HG02970 (cell line): Measurements from ENCODE around the gene PTPRCAP.
"Not testable (repeated sequence)": the region's sequence is repeated elsewhere in the genome, so short reads cannot be mapped to it uniquely, and the experiment has no call there.

ENCODE experiments used
- ATAC-seq: cut with Tn5 transposase; IDR thresholded peaks from one replicate; pipeline ENCODE4 v1.9.1; 2021; ENCODE audit warnings: mild to moderate bottlenecking, moderate library complexity, moderate number of reproducible peaks; ENCODE audit not compliant: unreplicated experiment, low FRiP score

The PTPRCAP gene

DNA sequence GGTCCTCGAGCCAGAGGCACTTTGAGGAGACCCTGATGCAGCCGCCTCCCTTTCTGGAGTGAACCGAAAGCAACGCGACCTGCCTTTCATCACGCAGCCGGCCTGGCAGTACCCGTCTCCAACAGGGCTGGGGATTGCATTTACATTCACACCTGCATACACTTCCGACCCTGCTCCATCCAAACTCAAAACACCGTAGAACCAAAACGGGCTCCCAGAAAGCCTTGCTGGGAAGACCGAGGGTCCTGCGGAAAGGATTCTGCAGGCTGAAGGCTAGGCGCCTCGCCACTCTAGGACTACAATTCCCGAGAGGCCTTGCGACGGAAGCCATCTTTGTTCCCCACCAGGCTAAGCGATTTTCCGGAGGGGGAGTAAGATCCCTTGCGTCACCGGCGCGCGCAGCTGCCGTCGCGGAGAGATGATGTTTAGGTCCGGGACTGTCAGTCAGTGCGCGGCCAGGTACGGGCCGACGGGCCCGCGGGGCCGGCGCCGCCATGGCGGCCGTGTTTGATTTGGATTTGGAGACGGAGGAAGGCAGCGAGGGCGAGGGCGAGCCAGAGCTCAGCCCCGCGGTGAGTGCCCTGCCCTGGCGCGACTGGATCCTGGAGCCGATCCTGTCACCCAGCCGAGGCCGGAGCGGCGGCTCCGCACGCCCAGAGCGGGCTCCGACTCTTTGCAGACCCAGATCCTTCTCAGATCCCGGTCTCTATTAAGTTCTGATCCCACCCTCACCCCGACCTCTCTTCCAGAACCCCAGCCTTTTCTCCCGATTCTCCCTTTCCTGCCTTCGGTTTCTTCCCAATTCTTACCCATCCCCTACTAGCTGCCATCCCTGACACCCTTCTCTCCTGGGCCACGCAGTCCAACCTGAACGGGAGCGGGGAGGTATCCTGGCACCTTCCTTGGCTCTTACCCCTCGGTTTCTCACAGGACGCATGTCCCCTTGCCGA is 9.2 kb downstream of the PTPRCAP start, which contains the start of gene RPS6KB2:
Gene RPS6KB2 (plus strand): TSS at position 443 of the 950 bp plus-strand sequence. CDS start 52 bp downstream, at position 495.
- ATAC-seq = peak; percentile 90

DNA sequence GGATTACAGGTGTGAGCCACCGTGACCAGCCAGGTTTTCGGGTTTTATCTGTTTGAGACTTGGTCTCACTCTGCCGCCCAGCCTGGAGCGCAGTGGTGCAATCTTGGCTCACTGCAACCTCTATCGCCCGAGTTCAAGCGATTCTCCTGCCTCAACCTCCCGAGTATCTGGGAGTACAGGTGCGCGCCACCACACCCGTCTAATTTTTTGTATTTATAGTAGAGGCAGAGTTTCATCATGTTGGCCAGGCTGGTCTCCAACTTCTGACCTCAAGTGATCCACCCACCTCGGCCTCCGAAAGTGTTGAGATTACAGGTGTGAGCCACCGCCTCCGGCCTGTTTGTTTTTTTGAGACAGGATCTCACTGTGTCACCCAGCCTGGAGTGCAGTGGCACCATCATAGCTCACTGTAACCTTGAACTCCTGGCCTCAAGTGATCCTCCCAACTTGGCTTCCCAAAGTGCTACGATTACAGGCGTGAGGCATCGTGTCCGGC is 10.1 kb downstream of the PTPRCAP start:
- ATAC-seq = not testable (repeated sequence)

DNA sequence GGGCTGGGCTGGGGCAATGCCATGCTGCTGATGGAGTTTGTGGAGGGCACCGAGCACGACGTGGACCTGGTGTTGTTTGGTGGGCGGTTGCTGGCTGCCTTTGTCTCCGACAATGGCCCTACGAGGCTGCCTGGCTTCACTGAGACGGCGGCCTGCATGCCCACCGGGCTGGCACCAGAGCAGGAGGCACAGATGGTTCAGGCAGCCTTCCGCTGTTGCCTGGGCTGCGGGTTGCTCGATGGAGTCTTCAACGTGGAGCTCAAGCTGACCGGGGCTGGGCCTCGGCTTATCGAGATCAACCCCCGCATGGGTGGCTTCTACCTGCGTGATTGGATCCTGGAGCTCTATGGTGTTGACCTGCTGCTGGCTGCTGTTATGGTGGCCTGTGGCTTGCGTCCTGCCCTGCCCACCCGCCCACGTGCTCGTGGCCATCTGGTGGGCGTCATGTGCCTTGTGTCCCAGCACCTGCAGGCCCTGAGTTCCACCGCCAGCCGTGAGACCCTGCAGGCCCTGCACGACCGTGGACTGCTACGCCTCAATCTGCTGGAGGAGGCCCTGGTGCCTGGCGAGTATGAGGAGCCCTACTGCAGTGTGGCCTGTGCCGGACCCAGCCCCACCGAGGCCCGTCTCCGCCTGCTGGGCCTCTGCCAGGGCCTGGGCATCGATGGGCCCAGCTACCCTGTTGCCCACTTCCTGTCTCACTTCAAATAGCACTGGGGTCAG is 13.4 kb downstream of the PTPRCAP start:
- ATAC-seq = no peak

DNA sequence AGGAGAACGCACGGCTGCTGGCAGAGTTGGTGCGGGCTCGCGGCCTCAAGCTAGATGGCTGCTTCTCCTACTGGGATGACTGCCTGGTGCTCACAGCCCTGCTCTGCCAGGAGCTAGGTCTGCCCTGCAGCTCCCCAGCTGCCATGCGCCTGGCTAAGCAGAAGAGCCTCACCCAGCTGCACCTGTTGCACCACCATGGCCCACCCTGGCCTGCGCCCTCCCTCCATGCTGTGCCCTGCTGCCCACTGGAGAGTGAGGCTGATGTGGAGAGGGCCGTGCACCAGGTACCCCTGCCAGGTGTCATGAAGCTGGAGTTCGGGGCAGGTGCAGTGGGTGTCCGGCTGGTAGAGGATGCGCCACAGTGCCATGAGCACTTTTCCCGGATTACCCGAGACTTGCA is 14.0 kb downstream of the PTPRCAP start:
- no peak for ATAC-seq

DNA sequence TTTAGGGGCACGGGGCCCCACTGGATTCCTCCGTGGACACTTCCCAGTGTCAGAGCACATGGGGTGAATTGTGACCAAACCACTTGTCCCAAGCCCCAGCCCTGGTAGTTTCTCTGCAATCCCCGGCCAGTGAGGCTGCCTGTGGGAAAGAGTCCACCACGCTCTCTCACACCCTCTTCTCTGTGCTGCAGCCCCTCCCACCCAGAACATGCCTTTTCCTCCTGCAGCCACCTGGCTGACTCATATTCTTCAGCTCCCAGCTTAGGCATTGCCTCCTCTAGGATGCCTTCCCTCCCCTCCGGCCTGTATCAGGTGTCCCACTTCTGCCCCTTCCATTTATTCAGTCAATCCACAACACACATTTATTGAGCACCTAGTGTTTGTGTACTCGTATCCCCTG is 14.6 kb downstream of the PTPRCAP start:
- no peak for ATAC-seq

DNA sequence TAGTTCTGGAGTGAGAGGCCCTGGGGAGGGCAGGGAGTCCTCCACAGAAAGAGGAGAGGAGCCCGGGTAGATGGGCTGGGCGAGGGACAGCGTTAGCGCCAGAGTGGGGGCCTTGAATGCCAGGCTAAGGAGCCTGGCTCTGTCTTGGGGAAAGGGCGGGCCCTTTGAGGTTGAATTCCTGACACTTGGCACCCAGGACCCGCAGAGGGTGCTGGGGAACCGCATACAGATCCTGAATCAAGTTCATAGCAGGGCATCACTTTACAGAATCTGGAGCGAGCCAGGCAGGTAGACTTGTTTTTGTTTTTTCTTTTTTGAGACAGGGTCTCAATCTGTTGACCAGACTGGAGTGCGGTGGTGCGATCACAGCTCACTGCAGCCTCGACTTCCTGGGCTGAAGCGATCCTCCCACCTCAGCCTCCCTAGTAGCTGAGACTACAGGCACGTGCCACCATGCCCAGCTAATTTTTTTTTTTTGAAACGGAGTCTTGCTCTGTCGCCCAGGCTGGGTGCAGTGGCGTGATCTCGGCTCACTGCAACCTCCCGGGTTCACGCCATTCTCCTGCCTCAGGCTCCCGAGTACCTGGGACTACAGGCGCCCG is 16.0 kb downstream of the PTPRCAP start:
- no peak for ATAC-seq

DNA sequence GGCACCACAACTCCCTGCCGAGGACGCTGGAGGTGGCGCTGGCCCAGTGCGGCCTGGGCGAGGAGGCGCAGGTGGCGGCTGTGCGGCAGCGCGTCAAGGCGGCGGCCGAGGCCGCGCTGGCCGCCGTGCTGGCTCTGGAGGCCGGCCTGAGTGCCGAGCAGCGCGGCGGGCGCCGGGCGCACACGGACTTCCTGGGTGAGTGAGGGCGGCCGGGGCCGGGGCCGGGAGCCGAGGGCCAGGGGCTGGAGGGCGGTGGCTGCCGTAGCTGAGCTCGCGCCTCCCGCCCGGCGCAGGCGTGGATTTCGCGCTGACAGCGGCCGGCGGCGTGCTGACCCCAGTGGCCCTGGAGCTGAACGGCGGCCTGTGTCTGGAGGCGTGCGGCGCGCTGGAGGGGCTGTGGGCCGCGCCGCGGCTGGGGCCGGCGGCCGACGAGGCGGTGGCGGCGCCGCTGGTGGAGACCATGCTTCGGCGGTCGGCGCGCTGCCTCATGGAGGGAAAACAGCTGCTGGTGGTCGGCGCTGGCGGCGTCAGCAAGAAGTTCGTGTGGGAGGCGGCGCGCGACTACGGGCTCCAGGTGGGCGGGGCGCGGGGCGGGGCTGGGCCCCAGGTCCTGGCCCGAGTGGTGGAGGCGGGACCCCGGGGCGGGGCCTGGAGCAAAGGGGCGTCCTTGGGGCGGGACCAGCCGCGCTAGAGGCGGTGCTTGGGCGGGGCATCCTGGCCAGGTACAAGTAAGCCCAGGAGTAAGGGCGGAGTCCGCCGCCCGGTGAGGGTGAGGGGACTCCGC is 16.6 kb downstream of the PTPRCAP start:
- peak; percentile 85 for ATAC-seq

DNA sequence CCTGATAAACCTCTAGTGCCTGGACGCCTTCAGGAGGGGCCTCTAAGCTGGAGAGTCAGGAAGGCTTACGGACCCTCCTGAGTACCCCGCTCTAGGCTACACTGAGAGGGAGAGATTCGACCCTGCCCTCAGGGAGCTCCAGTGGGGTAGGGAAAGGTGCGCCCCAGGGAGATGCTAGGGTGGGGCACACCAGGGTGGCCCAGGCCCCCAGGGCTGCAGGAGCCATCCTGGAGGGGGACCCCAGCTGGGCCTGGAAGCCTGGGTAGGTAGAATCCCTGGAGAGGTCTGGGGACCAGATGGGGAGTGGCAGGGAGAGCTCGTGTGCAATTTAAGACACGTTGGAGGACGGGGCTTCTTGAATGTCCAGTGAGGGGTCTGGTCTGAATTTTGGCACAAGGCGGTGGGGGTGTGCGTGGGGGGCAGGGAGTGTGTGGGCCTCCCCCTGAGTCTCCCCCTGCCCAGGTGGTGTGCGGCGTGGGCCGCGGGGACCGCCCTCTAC is 17.3 kb downstream of the PTPRCAP start:
- ATAC-seq = no peak

DNA sequence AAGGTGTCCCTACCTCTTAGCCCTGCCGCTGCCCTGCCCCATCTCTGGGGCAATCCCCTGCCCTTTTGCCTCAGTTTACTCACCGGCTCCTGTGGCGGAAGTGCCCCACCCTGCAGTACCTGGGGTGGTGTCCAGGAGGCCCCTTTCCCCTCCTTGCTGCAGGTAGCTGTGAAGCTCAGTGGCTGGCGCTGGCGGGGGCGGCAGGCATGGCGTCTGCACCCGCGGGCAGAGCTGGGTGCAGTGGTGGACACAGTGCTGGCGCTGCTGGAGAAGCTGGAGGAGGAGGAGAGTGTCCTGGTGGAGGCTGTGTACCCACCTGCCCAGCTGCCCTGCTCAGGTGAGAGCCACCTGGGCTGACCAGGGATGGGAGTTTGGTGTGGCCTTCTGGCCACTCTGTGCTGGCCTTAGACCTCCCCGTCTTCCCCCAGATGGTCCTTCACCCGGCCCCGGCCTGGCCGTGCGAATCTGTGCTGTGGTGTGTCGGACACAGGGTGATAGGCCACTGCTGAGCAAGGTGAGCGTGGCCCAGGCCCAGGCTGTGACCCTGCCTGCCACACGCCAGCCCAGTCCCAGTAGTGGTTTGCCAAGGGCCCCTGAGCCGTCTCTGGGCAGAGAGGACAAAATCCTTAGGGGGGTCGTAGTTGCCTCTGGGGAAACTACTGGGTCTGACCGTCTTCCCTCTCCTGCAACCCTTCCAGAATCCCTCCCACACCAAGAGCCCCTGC is 18.0 kb downstream of the PTPRCAP start:
- no peak for ATAC-seq

DNA sequence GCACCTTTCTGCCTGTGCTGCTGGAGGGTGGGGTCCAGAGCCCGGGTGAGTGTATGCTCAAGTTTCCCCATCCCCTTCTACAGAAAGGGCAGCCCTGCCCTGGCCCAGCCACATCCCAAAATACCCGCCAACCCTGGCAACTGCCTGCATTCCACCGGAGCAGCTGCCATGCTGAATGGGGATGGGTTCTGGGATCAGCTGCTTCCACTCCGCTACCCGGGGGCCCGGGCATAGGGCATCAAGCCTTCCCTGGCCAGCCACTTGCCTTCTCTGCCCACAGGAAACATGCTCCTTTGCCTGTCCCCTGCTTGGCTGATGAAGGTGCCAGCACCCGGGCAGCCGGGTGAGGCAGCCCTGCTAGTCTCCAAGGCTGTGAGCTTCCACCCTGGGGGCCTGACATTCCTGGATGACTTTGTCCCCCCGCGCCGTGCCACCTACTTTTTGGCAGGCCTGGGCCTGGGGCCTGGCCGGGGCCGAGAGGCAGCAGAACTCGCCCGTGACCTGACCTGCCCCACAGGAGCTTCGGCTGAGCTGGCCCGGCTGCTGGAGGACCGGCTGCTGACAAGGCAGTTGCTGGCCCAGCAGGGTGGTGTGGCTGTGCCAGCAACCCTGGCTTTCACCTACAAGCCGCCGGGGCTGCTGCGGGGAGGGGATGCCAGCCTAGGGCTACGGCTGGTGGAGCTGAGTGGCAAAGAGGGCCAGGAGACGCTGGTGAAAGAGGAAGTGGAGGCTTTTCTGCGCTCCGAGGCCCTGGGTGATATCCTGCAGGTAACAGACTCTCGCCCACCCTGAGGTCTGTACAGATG is 18.8 kb downstream of the PTPRCAP start:
- ATAC-seq = no peak

DNA sequence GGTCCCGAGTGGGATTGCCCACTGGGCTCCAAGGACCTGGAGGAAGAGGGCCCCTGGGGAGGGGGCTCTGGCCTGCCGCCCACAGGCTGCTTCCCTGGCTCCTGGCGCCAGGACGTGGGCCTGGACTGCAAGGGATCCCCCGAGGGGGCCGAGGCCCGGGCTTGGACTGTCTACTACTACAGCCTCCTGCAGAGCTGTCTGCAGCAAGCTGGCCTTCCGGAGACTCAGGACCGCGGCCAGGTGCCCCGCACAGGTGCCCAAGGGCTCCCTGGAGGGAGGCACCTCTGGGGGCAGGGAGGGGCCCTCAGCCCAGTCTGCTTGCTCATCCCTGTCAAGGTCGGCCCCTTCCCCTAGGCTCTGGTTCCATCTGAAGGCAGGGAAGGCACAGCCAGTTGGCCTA is 20.1 kb downstream of the PTPRCAP start:
- no peak for ATAC-seq

DNA sequence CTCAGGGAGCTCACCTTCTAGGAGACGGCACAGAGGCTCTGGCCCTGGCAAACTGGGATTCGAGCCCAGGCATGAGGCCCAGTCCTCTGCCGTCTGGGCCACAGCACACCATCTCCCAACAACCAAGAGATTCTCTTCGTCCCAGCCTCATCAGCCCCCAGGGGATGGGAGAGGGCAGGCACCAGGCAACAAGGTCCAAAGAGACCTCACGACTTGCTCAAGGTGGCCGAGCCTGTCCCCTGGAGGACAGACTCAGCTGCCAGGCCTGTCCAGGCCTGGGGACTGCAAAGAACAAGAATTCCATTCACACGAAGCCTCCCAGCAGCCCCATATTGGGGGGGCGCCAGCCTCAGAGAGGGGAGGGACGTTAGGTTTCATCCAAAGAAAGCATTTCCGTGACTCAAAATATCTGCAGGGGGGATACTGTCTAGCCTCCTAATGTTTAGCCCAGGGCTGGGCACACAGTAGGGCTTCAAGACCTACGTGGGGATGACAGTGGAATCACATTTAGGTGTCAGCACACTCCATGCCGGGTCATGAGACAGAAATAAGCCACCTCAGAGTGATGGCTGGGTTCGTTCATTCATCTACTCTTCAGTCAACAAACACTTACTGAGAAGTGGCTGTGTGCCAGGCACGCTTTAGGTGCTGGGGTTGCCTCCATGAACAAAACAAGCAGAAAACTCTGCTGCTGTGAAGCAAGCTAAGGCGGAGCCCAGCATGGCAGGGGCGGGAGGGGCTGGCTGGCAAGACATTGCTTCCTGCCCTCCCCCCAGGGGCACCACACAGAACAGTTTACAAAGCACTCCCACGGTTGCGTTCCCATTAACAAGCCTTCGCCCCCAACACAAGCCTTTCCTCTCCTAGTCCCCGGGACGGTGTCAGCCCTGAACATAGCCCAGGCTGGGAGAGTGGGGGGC is 20.8 kb downstream of the PTPRCAP start:
- ATAC-seq = no peak

DNA sequence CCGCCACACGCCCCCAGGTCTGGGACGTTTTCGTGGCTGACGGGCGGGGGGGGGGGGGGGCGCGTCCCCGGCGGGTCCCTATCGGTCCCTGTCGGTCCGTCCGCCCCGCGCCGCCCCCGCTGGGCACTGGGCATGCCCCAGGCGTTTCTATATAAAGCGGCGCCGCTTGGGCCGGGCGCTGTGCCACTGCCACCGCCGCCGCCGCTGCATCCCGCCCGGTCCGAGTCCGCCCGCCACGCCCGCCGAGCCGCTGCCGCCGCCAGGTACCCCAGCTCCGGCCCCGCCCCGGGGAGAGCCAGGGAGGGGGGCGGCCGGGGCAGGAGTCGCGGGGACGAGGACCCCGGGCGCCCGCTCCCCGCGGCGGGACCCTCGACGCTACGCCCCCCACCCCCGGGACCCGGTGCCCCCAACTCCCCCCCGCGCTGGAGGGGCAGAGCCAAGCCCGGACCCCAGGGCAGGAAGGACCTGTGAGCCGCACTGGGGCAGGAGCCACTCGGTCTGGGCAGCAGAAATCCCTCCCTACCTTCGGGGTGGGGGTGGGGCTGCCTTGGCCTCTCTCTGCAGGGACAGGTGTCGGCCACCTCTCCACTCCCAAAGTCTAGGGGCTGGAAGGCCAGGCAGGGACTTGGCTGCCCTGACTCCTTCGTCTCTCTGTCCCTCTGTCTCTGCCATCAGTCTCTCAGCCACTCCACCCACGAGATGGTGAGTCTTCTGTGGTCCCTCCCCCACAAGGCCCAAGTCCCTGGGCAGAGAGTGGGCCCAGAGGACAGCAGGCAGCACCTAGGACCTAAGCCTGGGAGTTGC is 21.8 kb downstream of the PTPRCAP start, which contains the start of gene CARNS1:
Gene CARNS1 (plus strand): TSS at position 178 of the 804 bp plus-strand sequence. CDS start 522 bp downstream, at position 700.
- no peak for ATAC-seq

DNA sequence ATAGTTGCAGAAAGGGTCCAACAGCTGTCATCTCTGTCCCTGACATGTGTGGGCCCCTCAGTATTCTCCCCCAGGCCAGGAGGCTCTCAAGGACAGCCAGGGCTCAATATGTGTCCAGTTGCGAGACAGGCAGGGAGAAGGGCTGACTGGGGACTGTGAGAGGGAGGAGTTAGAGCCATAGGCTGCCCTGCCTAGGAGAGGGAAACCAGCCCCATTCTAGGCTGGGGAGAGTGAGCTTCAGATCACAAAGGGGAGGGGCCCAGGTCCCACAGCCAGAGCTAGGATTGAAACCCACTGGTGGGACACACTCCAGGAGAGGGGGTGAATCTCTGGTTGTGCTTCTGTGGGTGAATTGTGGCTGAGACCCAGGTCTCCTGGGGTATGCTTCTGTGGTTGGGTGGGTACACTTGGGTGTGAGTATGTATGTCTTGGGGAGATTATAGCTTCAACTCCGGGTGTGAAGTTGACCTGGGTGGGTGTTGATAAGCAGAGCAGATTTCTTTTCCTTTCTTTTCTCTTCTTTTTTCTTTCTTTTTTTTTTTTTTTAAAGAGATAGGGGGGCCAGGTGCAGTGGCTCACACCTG is 24.1 kb downstream of the PTPRCAP start:
- no peak for ATAC-seq

DNA sequence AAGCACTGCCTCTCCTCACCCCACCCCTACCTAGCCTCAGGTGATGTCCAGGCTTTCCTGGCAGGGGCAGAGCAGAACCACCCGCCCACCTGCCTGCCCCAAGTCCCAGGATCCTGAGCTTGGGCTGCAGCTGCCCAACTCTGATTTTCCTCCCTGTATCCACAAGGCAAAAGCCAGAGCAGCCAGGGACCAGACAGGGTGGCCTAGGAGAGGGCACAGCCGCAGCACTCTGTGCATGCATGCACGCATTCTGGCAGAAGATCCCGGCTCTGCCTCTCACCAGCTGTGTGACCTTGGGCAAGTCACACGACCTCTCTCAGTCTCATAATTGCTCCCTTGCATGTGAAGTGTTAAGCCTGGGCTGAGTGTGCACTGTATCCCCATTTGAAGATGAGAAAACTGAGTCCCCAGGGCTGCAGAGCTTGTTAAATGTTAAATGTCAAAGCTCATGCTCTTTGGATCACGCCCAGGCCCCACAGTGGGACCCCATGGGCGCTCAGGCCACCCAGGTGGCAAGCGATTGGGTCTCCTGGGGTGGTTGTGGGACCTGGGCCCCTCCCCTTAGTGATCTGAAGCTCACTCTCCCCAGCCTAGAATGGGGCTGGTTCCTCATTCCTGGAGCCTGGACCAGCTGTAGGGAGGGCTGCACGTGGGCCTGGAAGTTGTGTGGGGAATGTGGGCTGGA is 24.8 kb downstream of the PTPRCAP start:
- no peak for ATAC-seq

DNA sequence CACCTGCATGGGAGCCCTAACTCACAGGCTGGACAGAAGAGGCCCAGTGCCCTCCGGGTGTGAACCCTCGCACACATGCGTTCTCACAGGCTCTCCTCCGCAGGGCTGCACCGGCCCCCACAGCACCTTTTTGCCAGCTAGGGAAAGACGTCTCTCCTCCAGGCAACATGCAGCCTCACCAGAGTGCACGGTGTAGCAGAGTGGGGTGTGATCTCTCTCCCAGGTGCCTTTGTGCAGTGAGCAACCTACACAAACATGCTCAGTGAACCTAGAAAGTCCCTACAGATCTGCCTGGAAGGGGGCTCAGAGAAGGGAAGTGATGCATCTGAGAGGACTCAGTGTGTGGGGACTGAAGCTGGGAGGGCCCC is 25.7 kb downstream of the PTPRCAP start:
- ATAC-seq = no peak
